NCI-H2227 treated with DMSO at 0.1 percent for 48 hours (cell line): ENCODE data around the gene PIGH.
"Not testable (repeated sequence)": the region's sequence is repeated elsewhere in the genome, so short reads cannot be mapped to it uniquely, and the experiment has no call there.

Source experiments
- DNase-seq: peaks from one replicate; lab custom pipeline; 2025; lab: John Stamatoyannopoulos, UW

PIGH gene

GRCh38 chr14:67609642-67610310 is 9.7 kb upstream of the PIGH start:
- DNase-seq = no peak

GRCh38 chr14:67607646-67608045 is 7.6 kb upstream of the PIGH start:
- no peak for DNase-seq

DNA sequence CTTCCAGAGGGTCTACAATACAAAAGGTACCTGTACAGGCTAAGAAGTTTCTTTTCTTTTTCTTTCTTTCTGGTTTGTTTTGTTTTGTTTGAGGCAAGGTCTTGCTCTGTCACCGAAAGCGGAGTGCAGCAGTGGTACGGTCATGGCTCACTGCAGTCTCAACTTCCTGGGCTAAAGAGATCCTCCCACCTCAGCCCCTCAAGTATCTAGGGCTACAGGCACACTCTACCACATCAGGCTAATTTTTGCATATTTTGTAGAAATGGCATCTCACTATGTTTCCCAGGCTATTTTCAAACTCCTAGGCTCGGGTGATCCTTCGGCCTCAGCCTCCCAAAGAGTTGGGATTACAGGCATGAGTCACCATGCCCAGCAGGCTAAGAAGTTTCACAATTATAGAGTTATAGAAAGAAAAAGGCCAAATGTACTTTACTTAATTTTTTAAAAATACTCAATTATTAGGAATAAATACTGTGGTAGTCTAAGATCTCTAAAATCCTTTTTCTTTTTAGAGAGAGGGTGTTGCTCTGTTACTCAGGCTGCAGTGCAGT is 3.0 kb upstream of the PIGH start:
- DNase-seq = no peak

DNA sequence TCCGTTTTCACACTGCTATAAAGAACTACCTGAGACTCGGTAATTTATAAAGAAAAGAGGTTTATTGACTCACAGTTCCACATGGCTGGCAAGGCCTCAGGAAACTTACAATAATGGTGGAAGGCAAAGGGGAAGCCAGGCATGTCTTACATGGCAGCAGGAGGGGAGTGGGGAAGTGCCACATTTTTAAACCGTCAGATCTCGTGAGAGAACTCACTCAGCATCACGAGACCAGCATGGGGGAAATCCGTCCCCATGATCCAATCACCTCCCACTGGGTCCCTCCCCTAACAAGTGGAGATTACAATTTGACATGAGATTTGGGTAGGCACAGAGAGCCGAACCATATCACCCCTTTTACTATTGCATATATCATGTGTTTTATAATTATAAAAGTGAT is 2.0 kb upstream of the PIGH start:
- no peak for DNase-seq

- DNase-seq = not testable (repeated sequence)
These were observed 500 bp upstream of the PIGH start for GRCh38 chr14:67600562-67600974.

GRCh38 chr14:67595392-67595791 is 4.7 kb downstream of the PIGH start:
- DNase-seq = no peak

DNA sequence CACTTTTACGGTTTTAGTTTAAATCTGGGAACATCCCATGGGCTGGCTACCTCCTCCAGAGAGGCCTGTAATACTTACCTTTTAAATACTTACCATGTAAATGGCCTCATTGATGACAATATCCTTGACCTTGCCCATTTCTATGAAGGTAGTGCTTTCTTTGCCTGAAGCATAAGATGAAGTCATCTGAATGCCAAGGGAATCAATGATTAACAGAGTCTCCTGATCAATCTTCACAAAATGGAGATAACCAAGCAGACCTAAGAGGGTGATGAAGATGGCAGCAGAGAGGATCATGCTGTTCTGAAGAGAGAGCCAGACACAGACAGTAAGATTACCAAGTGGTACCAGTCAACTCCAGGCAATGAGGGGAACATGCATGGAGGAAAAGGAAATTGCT is 6.4 kb downstream of the PIGH start:
- DNase-seq = not testable (repeated sequence)

- DNase-seq = no peak
These were observed 10.8 kb downstream of the PIGH start for GRCh38 chr14:67589204-67589770.

DNA sequence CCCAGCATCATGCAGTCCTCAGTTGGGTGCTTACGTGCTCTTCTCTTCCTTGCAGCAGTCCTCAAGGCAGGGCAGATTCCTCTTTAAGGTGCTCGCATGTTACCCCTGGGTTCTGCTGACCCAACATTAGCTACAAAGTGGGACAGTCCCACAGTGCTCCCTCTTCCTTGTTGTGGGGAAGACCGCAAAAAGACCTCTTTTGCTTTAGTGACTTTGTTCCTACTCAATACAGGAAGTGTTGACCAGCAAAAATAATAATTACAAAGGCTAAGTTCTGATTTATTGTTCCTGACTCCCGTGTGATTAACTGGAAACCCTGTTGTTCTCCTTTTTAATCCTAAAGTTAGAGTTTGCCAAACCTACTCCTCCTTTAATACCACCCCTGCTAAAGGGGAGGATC is 13.7 kb downstream of the PIGH start:
- DNase-seq = no peak

DNA sequence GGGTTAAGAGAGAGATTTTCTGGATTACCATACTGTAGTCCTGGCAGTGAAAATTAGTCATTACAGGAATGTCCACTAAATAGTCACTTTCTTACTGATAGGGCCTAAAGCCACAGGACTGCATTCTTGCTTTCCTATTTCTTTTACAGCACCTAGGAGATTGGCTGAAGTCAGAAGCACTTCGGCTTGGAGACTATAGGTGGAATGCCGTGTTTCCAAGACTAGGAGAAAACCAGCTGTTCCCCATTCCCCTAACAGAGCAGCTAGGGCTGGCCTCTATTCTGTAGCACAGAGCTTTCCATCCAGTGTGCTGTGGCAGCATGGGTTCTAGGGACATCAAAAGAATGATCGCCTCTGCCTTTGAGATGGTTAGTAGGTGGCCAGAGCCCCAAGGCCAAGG is 15.1 kb downstream of the PIGH start:
- DNase-seq = no peak

- DNase-seq = peak; percentile 22
These were observed 16.1 kb downstream of the PIGH start for GRCh38 chr14:67583711-67584644.

DNA sequence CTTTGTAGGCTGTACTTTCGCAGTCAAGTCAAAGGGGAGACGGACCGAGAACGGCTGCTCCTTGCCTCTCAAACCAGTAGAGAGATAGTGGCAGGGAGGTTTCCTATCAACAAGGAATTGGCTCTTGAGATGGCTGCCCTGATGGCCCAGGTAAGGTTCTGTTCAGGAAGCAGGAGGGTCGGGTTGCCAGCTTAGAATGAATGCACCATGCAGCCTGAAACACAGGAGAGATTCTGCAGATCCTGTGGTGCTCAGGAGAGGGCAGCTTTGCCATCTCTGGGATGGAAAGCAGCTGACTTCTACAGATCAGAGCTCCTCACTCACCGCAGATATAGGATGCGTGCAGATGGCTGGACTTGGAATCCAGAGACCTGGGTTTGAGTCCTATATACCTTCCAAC is 18.0 kb downstream of the PIGH start:
- DNase-seq = no peak

GRCh38 chr14:67581643-67582042 is 18.4 kb downstream of the PIGH start:
- DNase-seq = no peak

DNA sequence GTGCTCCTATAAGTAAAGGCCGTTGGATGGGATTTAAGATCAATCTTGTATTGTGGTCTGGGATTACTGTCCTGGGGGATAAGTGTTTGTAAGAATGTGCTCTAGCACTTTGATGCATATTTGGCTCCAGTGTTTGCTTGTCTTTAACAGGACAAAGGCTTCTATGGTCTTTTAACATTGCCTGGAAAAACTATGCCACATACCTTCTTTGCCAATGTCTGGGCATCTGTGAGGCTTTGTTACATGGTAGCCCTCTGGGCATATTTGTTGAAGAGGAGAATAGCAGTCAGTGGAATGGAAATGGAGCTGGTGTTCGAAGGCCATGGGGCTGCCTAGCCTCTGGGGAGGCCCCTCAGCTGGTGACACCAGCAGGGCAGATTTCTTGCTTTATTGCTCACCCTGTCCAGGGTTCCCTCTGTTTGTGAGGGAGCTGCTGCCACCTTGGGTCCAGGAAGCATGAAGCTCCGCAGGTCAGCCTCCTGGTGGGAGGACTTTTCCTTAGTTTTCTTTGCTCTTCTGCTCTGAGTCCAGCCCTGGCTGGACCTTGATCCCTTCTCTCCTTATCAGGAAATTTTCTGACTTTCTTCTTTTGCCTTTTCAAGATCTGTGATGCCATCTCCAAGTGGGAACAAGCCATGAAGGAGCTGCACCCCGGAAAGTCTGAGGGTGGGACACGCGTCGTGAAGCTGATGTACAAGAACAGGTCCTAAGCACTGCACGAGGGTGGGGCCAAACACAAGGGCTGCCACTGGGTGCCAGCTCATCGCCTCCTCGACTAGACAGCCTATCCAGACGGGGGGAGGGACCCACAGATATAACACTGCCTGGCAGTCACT is 19.5 kb downstream of the PIGH start:
- DNase-seq = no peak

GRCh38 chr14:67579636-67580035 is 20.4 kb downstream of the PIGH start:
- no peak for DNase-seq

- DNase-seq = no peak
These were observed 21.0 kb downstream of the PIGH start for GRCh38 chr14:67579040-67579439.

DNA sequence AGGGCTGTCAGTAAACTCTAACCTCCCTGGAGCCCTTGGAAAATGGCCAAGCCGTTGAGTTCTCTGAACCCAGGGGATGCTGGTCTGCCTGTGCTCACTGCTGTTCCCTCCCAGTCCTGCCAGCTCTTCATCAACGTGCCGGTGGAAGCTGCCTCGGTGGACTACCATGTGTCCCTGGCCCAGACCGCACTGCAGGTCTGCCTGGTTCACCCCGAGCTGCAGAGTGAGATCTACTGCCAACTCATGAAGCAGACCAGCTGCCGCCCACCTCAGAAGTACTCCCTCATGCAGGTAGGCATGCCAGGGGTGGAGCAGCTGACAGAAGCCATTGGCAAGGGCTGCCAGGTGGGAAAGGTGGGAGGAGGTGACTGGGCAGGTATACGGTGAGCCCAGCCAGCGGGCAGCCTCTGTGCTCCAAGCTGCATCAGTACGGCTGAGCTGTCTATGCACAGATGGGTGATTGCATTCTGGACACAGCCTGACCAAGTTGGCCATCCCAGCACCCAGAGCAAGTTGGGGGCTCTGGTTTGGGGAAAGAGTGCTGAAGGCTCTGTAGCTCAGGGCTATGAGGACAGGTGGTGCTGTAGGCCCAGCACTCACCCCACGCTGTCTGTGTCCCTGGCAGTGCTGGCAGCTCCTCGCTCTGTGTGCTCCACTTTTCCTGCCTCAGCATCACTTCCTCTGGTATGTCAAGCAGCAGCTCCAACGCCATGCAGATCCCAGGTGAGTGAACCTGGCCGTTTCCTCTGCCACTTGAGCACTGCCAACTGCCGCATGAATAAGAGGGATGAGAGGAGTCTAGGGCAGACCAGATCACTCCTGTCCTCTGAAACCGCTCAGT is 21.9 kb downstream of the PIGH start:
- DNase-seq = no peak

GRCh38 chr14:67577181-67577808 is 22.8 kb downstream of the PIGH start:
- no peak for DNase-seq

DNA sequence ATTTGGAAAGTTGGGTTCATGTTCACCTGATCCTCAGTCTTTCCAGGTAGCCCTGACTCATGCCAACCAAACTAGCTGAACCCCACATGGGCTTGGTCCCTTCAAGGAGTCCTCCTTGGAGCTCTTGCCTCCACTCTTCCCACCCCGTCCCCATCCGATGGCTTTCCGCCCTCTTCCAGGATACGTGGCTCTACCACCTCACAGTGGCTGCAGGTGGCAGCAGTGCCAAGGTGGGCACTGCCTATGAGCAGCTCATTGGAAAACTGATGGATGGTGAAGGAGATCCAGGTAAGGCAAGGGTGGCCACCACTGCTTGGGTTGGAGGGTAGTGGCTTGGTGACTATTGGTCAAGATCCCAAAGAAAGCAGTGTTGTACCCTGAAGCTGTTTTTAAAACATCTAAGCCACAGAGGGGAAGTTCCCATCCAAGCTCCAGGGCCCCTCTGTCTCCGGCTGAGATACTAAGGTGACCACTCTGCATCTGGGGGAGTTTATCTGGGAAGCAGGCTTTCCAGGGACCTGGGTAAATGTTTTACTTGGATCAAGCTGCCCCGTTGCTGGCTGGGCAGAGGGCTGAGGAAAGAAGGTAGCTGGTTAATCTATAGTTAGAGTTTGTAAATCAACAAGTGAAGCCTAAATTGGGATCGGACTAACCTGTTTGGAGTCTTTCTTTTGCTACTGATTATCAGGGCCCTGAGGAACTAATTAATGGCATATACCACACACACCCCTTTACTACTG is 23.7 kb downstream of the PIGH start:
- DNase-seq = no peak

DNA sequence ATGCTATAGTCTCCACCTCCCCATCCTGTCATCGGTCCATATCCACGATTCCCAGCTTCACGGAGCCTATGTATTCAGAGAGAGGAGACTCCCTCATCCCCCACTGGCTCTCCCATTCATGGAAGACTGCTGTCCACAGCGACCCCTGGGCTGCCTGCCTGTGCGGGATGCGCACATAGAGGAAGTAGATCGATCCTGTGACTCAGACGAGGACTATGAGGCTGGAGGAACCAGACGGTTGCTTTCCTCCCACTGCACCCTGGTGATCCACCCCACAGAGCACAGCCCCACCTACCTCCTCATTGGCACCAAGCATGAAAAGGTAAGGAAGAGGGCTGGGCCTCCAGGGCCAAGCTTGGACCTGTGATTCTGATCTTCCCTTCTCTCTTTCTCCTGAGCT is 24.4 kb downstream of the PIGH start:
- no peak for DNase-seq
